Activated CD8-positive, alpha-beta T cell treated with anti-CD3 and anti-CD28 coated beads for 36 hours (primary cell): ENCODE results near the gene MAD2L2. TPM values are rescaled to one million over a fixed set of nuclear protein-coding genes. Genes with fewer than 3 reads are reported as not detected.
"Not testable (repeated sequence)": the region's sequence is repeated elsewhere in the genome, so short reads cannot be mapped to it uniquely, and the experiment has no call there.

Source experiments
- ATAC-seq: fragments of 200-7000 bp; cut with Tn5 transposase; one replicate; pipeline ENCODE4 v1.10.0; 2021; ENCODE audit warnings: mild to moderate bottlenecking, moderate library complexity
- CTCF ChIA-PET: fragments of 350-600 bp; sonication (Branson Sonifier 250); formaldehyde crosslinking; loops from one replicate; lab custom pipeline; 2021; ENCODE audit warnings: antibody characterized with exemption; lab: Charles Lee
- POLR2A ChIA-PET: fragments of 350-600 bp; sonication (Branson Sonifier 250); formaldehyde crosslinking; loops from one replicate; lab custom pipeline; 2021; ENCODE audit warnings: antibody characterized with exemption; lab: Charles Lee
- DNase-seq: peaks from one replicate; pipeline ENCODE4 v3.0.0-alpha.2; 2020
- H3K27ac Mint-ChIP-seq: one replicate; pipeline ENCODE4 v1.8.0; 2021; ENCODE audit warnings: mild to moderate bottlenecking, mixed read lengths
- H3K27me3 Mint-ChIP-seq: one replicate; pipeline ENCODE4 v1.8.0; 2021; ENCODE audit warnings: mixed read lengths
- H3K36me3 Mint-ChIP-seq: one replicate; pipeline ENCODE4 v1.8.0; 2021; ENCODE audit warnings: low read depth, mixed read lengths
- H3K4me1 Mint-ChIP-seq: one replicate; pipeline ENCODE4 v1.8.0; 2021; ENCODE audit warnings: low read depth, mixed read lengths
- H3K4me3 Mint-ChIP-seq: one replicate; pipeline ENCODE4 v1.8.0; 2021; ENCODE audit warnings: mild to moderate bottlenecking, moderate library complexity, mixed read lengths
- H3K9me3 Mint-ChIP-seq: one replicate; pipeline ENCODE4 v1.8.0; 2021; ENCODE audit warnings: mixed read lengths
- intact Hi-C: fragments of 100-400 bp; cut with micrococcal nuclease; formaldehyde crosslinking; loops from one replicate; pipeline ENCODE4 v1.10.0; 2022
- total RNA-seq, 2 experiments: library from RNA; stranded (reverse); gene quantifications; one replicate each; pipeline ENCODE4 v1.2.3, GENCODE V29; 2021
- TF ChIP-seq, protein P1 (sequence below): fragments of 200-600 bp; IDR thresholded peaks from one replicate; pipeline ENCODE4 v1.8.0; 2022; ENCODE audit warnings: antibody characterized with exemption, mild to moderate bottlenecking

The MAD2L2 gene
- total RNA-seq, 2 experiments from 2014 or later, result 86.5 to 90.4 TPM

DNA sequence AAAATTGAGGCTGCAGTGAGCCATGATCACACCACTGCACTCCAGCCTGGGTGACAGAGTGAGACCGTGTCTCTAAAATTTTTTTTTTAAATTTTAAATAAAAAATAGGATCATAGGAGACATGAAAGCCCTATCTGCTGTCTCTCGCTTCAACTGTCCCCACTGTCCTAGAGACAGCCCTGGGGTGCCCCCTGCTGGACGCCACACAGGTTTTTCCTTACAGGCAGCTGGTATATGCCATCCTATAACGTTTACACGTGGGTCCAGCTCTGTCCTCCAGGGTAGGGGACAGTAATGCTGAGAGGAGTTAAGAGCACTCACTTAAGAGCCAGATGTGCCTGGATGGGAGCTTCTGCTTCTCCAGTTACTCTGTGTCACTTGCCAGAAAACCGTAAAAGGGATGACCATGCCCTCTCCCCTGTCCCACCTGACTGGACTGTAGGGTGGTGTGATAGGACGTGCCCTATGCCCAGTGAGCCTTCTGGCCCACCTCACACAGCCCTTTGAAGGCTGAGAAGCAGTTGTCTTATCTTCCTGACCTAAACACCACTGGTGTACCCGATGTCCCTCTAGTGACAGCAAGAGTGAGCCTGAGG, 35.2 kb downstream of the MAD2L2 start:
- CTCF ChIA-PET, result interaction anchor here (0.6 to 6.8 kb wide), 40 partner anchors 9 to 608 kb away, joined by 3 to 60 read pairs (median 4); partner anchors contain the start of genes DISP3, FBXO2, FBXO44 and FBXO6
- peaks cover 11% of the 10 kb centered on the region for H3K4me1 Mint-ChIP-seq

DNA sequence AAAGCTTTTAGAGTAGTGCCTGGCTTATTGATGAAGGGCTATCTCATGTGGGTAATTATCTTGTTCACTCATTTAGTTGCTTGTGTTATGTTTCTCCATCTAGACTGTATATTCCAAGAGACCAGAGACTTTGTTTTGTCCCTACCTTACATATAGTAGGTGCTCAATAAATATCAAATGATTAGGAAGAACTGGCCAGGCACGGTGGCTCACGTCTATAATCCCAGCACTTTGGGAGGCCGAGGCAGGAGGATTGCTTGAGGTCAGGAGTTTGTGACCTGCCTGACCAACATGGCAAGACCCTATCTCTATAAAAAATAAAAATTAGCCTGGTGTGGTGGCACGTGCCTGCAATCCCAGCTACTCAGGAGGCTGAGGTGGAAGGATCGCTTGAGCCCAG, 35.7 kb downstream of the MAD2L2 start:
- ChIA-PET CTCF (interaction anchor here (0.7 to 6.8 kb wide), 29 partner anchors 8 to 608 kb away, joined by 3 to 60 read pairs (median 4); partner anchors contain the start of genes DISP3, FBXO2, FBXO44 and FBXO6), POLR2A (interaction anchor here (1.0 to 1.3 kb wide), 3 partner anchors 15 to 372 kb away, joined by 3 read pairs; no protein-coding TSS in a partner anchor)
- peaks cover 9% of the 10 kb centered on the region for H3K4me1 Mint-ChIP-seq
- H3K4me3 Mint-ChIP-seq, result no peak overlapping the region
- intact Hi-C loops, result loop anchor here (5.0 to 10.0 kb wide), 2 partner anchors 72 to 170 kb away; partner anchors contain the start of gene DISP3
- no peaks in the 10 kb centered on the region for H3K9me3 Mint-ChIP-seq
- TF ChIP-seq, protein P1, sequence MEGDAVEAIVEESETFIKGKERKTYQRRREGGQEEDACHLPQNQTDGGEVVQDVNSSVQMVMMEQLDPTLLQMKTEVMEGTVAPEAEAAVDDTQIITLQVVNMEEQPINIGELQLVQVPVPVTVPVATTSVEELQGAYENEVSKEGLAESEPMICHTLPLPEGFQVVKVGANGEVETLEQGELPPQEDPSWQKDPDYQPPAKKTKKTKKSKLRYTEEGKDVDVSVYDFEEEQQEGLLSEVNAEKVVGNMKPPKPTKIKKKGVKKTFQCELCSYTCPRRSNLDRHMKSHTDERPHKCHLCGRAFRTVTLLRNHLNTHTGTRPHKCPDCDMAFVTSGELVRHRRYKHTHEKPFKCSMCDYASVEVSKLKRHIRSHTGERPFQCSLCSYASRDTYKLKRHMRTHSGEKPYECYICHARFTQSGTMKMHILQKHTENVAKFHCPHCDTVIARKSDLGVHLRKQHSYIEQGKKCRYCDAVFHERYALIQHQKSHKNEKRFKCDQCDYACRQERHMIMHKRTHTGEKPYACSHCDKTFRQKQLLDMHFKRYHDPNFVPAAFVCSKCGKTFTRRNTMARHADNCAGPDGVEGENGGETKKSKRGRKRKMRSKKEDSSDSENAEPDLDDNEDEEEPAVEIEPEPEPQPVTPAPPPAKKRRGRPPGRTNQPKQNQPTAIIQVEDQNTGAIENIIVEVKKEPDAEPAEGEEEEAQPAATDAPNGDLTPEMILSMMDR, result no peak
- ATAC-seq (no peak), DNase-seq (no peak)
- no peaks in the 10 kb centered on the region for H3K36me3 Mint-ChIP-seq
- H3K27me3 Mint-ChIP-seq, result no peaks in the 10 kb centered on the region
- H3K27ac Mint-ChIP-seq, result no peak overlapping the region

More for the DNA sequence above, 35.2 kb downstream of the MAD2L2 start:
- H3K4me3 Mint-ChIP-seq, result no peak overlapping the region
- peak; percentile 92 for DNase-seq
- peak; percentile 46 for ATAC-seq
- POLR2A ChIA-PET, result interaction anchor here (0.6 to 1.3 kb wide), 4 partner anchors 15 to 538 kb away, joined by 3 to 4 read pairs (median 3); no protein-coding TSS in a partner anchor
- no peaks in the 10 kb centered on the region for H3K9me3 Mint-ChIP-seq
- H3K27me3 Mint-ChIP-seq, result no peaks in the 10 kb centered on the region
- TF ChIP-seq, protein P1, result peak; percentile 85
- intact Hi-C loops, result loop anchor here (5.0 to 10.0 kb wide), 2 partner anchors 72 to 171 kb away; partner anchors contain the start of gene DISP3
- no peaks in the 10 kb centered on the region for H3K36me3 Mint-ChIP-seq
- H3K27ac Mint-ChIP-seq, result no peak overlapping the region

DNA sequence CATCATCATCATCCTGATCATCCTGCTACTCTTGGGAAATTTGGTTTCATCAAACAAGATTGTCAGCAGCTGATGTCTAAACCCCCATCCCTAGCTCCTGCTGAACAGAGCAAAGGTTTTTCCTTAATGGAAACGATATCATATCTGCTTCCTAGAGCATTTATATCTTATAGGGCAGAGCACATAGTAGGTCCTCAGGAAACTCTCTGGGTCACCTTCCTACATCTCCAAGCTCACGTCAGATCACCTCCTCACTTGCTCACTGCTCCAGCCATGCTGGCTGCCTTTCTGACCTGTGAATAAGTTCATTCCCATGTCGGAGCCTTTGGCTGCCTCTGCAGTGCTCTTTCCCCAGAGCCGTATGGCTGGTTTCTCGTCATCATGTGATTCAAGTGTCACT, 37.2 kb downstream of the MAD2L2 start:
- Mint-ChIP-seq H3K4me3 (no peak overlapping the region), H3K36me3 (no peaks in the 10 kb centered on the region), H3K4me1 (no peaks in the 10 kb centered on the region), H3K27me3 (peaks cover 1% of the 10 kb centered on the region), H3K9me3 (no peaks in the 10 kb centered on the region), H3K27ac (no peak overlapping the region)
- ChIA-PET POLR2A (interaction anchor here (0.6 to 0.8 kb wide), 2 partner anchors 264 to 660 kb away, joined by 3 read pairs; no protein-coding TSS in a partner anchor), CTCF (interaction anchor here (0.8 to 6.8 kb wide), 14 partner anchors 9 to 606 kb away, joined by 3 to 60 read pairs (median 4); partner anchors contain the start of genes FBXO2, FBXO44 and FBXO6)
- TF ChIP-seq, protein P1, result no peak
- ATAC-seq, result no peak
- intact Hi-C loops, result loop anchor here (5.0 to 10.0 kb wide), 4 partner anchors 169 to 606 kb away; partner anchors contain the start of gene DISP3
- no peak for DNase-seq

DNA sequence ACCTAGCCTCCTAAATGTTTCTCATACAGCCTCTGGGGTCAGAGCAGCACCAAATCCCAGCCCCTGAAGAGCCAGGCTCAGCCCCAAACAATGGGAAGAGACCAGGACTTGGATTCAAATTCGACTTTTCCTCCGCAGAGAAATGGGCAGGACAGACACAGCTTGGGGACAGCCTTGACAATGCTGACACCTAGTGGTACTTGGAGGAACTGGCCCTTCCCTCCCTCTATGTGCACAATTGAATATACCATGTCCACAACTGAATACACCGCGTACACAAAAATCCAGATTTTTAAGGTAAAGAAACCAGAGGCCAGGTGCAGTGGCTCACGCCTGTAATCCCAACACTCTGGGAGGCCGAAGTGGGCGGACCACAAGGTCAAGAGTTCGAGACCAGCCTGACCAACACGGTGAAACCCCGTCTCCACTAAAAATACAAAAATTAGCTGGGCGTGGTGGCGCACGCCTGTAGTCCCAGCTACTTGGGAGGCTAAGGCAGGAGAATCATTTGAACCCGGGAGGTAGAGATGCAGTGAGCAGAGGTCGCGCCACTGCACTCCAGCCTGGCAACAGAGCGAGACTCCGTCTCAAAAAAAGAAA, 38.4 kb downstream of the MAD2L2 start:
- intact Hi-C loops, result loop anchor here (5.0 to 10.0 kb wide), 4 partner anchors 168 to 605 kb away; partner anchors contain the start of gene DISP3
- H3K27ac Mint-ChIP-seq, H3K36me3 Mint-ChIP-seq, H3K4me3 Mint-ChIP-seq, H3K4me1 Mint-ChIP-seq, POLR2A ChIA-PET, H3K9me3 Mint-ChIP-seq, H3K27me3 Mint-ChIP-seq: not testable (repeated sequence)
- peak; percentile 82 for ATAC-seq
- CTCF ChIA-PET, result interaction anchor here (0.6 to 6.8 kb wide), 25 partner anchors 8 to 605 kb away, joined by 3 to 60 read pairs (median 4); partner anchors contain the start of genes FBXO2, FBXO44 and FBXO6
- DNase-seq, result peak; percentile 84
- TF ChIP-seq, protein P1, result peak; percentile 92
